Measurements from ENCODE around the gene PITX1.

DNA sequence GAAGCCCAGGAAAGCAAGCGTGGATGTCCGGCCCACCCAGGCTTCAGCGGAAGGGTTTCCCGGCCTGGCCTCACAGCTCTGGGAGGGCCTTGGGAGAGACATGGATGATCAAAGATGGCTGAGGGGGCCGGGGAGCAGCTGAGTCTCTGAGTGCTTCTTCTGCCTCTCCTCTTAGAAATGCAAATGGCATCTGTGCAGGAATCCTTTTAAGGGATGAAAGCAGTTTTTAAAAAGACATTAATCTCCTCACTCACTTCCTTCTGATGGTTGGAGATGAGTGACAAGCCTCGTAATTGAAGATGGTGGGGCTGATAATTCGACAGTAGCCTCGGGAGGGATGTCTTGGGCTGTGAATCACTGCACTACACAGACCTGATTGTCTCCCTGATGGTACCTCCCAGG lies 24.3 kb upstream of the PITX1 start:
- TF ChIP-seq, protein P1, sequence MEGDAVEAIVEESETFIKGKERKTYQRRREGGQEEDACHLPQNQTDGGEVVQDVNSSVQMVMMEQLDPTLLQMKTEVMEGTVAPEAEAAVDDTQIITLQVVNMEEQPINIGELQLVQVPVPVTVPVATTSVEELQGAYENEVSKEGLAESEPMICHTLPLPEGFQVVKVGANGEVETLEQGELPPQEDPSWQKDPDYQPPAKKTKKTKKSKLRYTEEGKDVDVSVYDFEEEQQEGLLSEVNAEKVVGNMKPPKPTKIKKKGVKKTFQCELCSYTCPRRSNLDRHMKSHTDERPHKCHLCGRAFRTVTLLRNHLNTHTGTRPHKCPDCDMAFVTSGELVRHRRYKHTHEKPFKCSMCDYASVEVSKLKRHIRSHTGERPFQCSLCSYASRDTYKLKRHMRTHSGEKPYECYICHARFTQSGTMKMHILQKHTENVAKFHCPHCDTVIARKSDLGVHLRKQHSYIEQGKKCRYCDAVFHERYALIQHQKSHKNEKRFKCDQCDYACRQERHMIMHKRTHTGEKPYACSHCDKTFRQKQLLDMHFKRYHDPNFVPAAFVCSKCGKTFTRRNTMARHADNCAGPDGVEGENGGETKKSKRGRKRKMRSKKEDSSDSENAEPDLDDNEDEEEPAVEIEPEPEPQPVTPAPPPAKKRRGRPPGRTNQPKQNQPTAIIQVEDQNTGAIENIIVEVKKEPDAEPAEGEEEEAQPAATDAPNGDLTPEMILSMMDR (IDR thresholded peaks at IDR 0.05; ENCODE audit: low read length) = no peak
- TF ChIP-seq EZH2 (IDR thresholded peaks at IDR 0.05; ENCODE audit: borderline replicate concordance, low read length) = no peak
